Measurements from ENCODE around the gene CCDC200. TPM values are rescaled to one million over a fixed set of nuclear protein-coding genes. Genes with fewer than 3 reads are reported as not detected.
"Not testable (repeated sequence)": the region's sequence is repeated elsewhere in the genome, so short reads cannot be mapped to it uniquely, and the experiment has no call there.

Gene CCDC200
- total RNA-seq, 2 donors from 2014 or later = not detected

GRCh38 chr17:43200127-43200526 is 28.3 kb downstream of the CCDC200 start:
- TF ChIP-seq CTCF (IDR thresholded peaks at IDR 0.05) = no peak
- no peaks in the 10 kb centered on the region for H3K9me3 ChIP-seq
- no peaks in the 10 kb centered on the region for H3K4me1 ChIP-seq
- intact Hi-C loops (cut with DNase I) = no loop called here
- H3K4me3 ChIP-seq = no peak overlapping the region
- no peaks in the 10 kb centered on the region for H3K27me3 ChIP-seq
- no peak for DNase-seq
- H3K27ac ChIP-seq = no peak overlapping the region
- H3K36me3 ChIP-seq = peaks cover 34% of the 10 kb centered on the region
- H3K9ac ChIP-seq (ENCODE audit: low read depth in 2 of 2, low read length in 2 of 2) = no peak overlapping the region

- no peaks in the 10 kb centered on the region for H3K27me3 ChIP-seq
- no peaks in the 10 kb centered on the region for H3K9me3 ChIP-seq
- peaks cover 39% of the 10 kb centered on the region for H3K36me3 ChIP-seq
- TF ChIP-seq CTCF (IDR thresholded peaks at IDR 0.05) = no peak
- DNase-seq = no peak
- H3K9ac ChIP-seq (ENCODE audit: low read depth in 2 of 2, low read length in 2 of 2) = no peak overlapping the region
- no peak overlapping the region for H3K27ac ChIP-seq
- H3K4me1 ChIP-seq = no peaks in the 10 kb centered on the region
- H3K4me3 ChIP-seq = no peak overlapping the region
- intact Hi-C loops (cut with DNase I) = loop anchor here (10.0 kb wide), 1 partner anchor 125 kb away; no protein-coding TSS in a partner anchor
Observed at GRCh38 chr17:43199633-43200032, 28.8 kb downstream of the CCDC200 start.

- H3K4me3 ChIP-seq = no peak overlapping the region
- no peaks in the 10 kb centered on the region for H3K27me3 ChIP-seq
- intact Hi-C loops (cut with DNase I) = loop anchor here (10.0 kb wide), 1 partner anchor 132 kb away; no protein-coding TSS in a partner anchor
- H3K9me3 ChIP-seq = no peaks in the 10 kb centered on the region
- H3K36me3 ChIP-seq = peaks cover 62% of the 10 kb centered on the region
- H3K4me1 ChIP-seq = no peaks in the 10 kb centered on the region
- no peak for TF ChIP-seq CTCF (IDR thresholded peaks at IDR 0.05)
- H3K9ac ChIP-seq (ENCODE audit: low read depth in 2 of 2, low read length in 2 of 2) = no peak overlapping the region
- no peak for DNase-seq
- no peak overlapping the region for H3K27ac ChIP-seq
Observed at GRCh38 chr17:43193251-43193650, 35.2 kb downstream of the CCDC200 start.

GRCh38 chr17:43186656-43187055 is 41.8 kb downstream of the CCDC200 start:
- H3K4me3 ChIP-seq; H3K4me1 ChIP-seq; H3K9ac ChIP-seq (ENCODE audit: low read depth in 2 of 2, low read length in 2 of 2); H3K27me3 ChIP-seq; H3K9me3 ChIP-seq; DNase-seq; H3K27ac ChIP-seq; intact Hi-C loops (cut with DNase I): not testable (repeated sequence)
- H3K36me3 ChIP-seq = peaks cover 23% of the 10 kb centered on the region

GRCh38 chr17:43183921-43184320 is 44.5 kb downstream of the CCDC200 start:
- Histone ChIP-seq H3K4me3 (no peak overlapping the region), H3K36me3 (peaks cover 24% of the 10 kb centered on the region), H3K9me3 (no peaks in the 10 kb centered on the region), H3K27ac (no peak overlapping the region), H3K9ac (ENCODE audit: low read depth in 2 of 2, low read length in 2 of 2) (no peak overlapping the region), H3K4me1 (no peaks in the 10 kb centered on the region), H3K27me3 (no peaks in the 10 kb centered on the region)
- no peak for TF ChIP-seq CTCF (IDR thresholded peaks at IDR 0.05)
- no peak for DNase-seq
- intact Hi-C loops (cut with DNase I) = no loop called here

GRCh38 chr17:43176119-43176570 is 52.3 kb downstream of the CCDC200 start:
- TF ChIP-seq CTCF (IDR thresholded peaks at IDR 0.05) = no peak
- Histone ChIP-seq H3K27me3 (no peaks in the 10 kb centered on the region), H3K36me3 (peaks cover 23% of the 10 kb centered on the region), H3K27ac (peak overlapping the region; percentile 74), H3K4me1 (peaks cover 12% of the 10 kb centered on the region), H3K9ac (ENCODE audit: low read depth in 2 of 2, low read length in 2 of 2) (peak overlapping the region in 1 of 2 donors; percentile 4), H3K9me3 (no peaks in the 10 kb centered on the region), H3K4me3 (no peak overlapping the region)
- DNase-seq = peak; percentile 46
- intact Hi-C loops (cut with DNase I) = no loop called here

All from colonic mucosa (tissue), 4 donors.